ENCODE measurements around the gene ASB7. TPM values are rescaled to one million over a fixed set of nuclear protein-coding genes. Genes with fewer than 3 reads are reported as not detected.

Gene ASB7
- polyA plus RNA-seq, 1 donor from 2014 or later = 16.5 TPM

DNA sequence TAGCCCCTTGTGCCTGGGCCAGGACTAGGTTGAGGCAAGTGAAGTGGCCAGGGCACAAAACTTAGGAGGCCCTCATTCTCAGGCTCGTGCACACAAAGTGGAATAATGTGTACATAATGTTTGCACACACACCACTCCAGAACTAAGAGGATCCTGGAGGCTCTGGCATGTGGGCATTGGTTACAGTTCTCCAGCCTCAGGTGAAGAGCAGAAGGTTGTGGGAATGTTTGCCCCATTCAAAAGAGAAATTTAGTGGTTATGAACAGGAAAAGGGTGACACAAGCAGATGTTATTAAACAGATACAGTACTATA, 31.3 kb downstream of the ASB7 start:
- no peaks in the 10 kb centered on the region for H3K27me3 ChIP-seq (ENCODE audit: insufficient read depth, low read depth, low read length)
- H3K79me2 ChIP-seq (replicated peaks; ENCODE audit: insufficient read depth, low read length) = no peaks in the 10 kb centered on the region
- no peaks in the 10 kb centered on the region for H3K9me2 ChIP-seq (ENCODE audit: insufficient read depth, low read length)
- no peaks in the 10 kb centered on the region for H3F3A ChIP-seq (ENCODE audit: insufficient read depth, low read length, poor library complexity, severe bottlenecking)
- no peak overlapping the region for H2AFZ ChIP-seq (ENCODE audit: low read depth, low read length)
- no peak overlapping the region for H3K4me2 ChIP-seq (ENCODE audit: low read length)
- H3K36me3 ChIP-seq (ENCODE audit: insufficient read depth, low read length) = no peaks in the 10 kb centered on the region
- H4K20me1 ChIP-seq (ENCODE audit: insufficient read depth) = no peaks in the 10 kb centered on the region
- no peak overlapping the region for H3K27ac ChIP-seq (ENCODE audit: low read length)
- H3K4me3 ChIP-seq (ENCODE audit: low read length) = no peak overlapping the region
- H3K9ac ChIP-seq (ENCODE audit: low read length) = no peak overlapping the region
- TF ChIP-seq, protein P1, sequence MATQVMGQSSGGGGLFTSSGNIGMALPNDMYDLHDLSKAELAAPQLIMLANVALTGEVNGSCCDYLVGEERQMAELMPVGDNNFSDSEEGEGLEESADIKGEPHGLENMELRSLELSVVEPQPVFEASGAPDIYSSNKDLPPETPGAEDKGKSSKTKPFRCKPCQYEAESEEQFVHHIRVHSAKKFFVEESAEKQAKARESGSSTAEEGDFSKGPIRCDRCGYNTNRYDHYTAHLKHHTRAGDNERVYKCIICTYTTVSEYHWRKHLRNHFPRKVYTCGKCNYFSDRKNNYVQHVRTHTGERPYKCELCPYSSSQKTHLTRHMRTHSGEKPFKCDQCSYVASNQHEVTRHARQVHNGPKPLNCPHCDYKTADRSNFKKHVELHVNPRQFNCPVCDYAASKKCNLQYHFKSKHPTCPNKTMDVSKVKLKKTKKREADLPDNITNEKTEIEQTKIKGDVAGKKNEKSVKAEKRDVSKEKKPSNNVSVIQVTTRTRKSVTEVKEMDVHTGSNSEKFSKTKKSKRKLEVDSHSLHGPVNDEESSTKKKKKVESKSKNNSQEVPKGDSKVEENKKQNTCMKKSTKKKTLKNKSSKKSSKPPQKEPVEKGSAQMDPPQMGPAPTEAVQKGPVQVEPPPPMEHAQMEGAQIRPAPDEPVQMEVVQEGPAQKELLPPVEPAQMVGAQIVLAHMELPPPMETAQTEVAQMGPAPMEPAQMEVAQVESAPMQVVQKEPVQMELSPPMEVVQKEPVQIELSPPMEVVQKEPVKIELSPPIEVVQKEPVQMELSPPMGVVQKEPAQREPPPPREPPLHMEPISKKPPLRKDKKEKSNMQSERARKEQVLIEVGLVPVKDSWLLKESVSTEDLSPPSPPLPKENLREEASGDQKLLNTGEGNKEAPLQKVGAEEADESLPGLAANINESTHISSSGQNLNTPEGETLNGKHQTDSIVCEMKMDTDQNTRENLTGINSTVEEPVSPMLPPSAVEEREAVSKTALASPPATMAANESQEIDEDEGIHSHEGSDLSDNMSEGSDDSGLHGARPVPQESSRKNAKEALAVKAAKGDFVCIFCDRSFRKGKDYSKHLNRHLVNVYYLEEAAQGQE (IDR thresholded peaks at IDR 0.05; ENCODE audit: borderline replicate concordance) = no peak
- no peak for TF ChIP-seq RAD21 (conservative IDR thresholded peaks at IDR 0.05)
- no peak for TF ChIP-seq SMC3 (conservative IDR thresholded peaks at IDR 0.05; ENCODE audit: poor library complexity)
- TF ChIP-seq EZH2 (IDR thresholded peaks at IDR 0.05; ENCODE audit: borderline replicate concordance, insufficient read depth, low read length, poor library complexity, severe bottlenecking) = no peak
- TF ChIP-seq MXI1 (conservative IDR thresholded peaks at IDR 0.05; ENCODE audit: poor library complexity, severe bottlenecking) = no peak
- TF ChIP-seq, protein P2, sequence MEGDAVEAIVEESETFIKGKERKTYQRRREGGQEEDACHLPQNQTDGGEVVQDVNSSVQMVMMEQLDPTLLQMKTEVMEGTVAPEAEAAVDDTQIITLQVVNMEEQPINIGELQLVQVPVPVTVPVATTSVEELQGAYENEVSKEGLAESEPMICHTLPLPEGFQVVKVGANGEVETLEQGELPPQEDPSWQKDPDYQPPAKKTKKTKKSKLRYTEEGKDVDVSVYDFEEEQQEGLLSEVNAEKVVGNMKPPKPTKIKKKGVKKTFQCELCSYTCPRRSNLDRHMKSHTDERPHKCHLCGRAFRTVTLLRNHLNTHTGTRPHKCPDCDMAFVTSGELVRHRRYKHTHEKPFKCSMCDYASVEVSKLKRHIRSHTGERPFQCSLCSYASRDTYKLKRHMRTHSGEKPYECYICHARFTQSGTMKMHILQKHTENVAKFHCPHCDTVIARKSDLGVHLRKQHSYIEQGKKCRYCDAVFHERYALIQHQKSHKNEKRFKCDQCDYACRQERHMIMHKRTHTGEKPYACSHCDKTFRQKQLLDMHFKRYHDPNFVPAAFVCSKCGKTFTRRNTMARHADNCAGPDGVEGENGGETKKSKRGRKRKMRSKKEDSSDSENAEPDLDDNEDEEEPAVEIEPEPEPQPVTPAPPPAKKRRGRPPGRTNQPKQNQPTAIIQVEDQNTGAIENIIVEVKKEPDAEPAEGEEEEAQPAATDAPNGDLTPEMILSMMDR (IDR thresholded peaks at IDR 0.05; ENCODE audit: poor library complexity, severe bottlenecking) = no peak
- no peak for TF ChIP-seq TAF1 (IDR thresholded peaks at IDR 0.05; ENCODE audit: low read depth)
- no peak for TF ChIP-seq POLR2AphosphoS5 (IDR thresholded peaks at IDR 0.05)
- TF ChIP-seq EP300 (conservative IDR thresholded peaks at IDR 0.05; ENCODE audit: poor library complexity, severe bottlenecking) = no peak
- H3K9me3 ChIP-seq (ENCODE audit: low read length) = no peaks in the 10 kb centered on the region

DNA sequence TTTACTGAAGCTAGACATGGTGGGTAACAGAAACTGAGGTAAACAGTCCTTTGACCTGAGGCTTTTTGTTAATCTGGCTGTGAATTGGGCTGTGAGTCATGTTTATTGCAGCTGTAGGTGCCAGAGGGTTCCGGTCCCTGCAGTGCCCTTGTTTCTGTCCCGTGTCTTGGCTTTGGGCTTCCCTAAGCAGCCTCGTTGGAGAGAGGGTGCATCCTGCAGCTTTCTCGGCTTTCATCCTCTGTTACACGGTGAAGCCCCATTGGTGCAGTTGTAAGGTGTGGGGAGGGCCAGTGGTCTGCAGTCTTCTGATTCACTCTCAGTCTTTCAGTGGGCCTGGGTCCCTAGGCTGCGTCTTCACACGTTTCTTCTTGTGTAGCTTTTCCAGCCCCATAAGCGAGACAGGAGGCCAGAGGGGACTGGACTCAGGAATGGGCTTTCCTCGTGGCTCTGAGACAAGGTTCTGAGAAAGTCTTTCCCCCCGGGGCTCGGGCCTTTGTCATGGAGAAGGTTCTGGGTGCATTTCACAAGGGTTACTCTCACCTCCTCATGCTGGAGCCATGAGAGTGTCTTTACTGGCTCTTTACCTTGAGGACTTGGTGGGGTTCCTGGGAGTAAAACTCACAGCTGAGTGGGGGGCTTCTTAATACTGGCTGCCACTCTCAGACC, 33.1 kb downstream of the ASB7 start:
- no peaks in the 10 kb centered on the region for H3K36me3 ChIP-seq (ENCODE audit: insufficient read depth, low read length)
- no peaks in the 10 kb centered on the region for H4K20me1 ChIP-seq (ENCODE audit: insufficient read depth)
- no peak overlapping the region for H3K4me3 ChIP-seq (ENCODE audit: low read length)
- TF ChIP-seq RAD21 (conservative IDR thresholded peaks at IDR 0.05) (no peak), POLR2AphosphoS5 (IDR thresholded peaks at IDR 0.05) (no peak), MXI1 (conservative IDR thresholded peaks at IDR 0.05; ENCODE audit: poor library complexity, severe bottlenecking) (no peak), EP300 (conservative IDR thresholded peaks at IDR 0.05; ENCODE audit: poor library complexity, severe bottlenecking) (no peak), SMC3 (conservative IDR thresholded peaks at IDR 0.05; ENCODE audit: poor library complexity) (no peak), TAF1 (IDR thresholded peaks at IDR 0.05; ENCODE audit: low read depth) (no peak), EZH2 (IDR thresholded peaks at IDR 0.05; ENCODE audit: borderline replicate concordance, insufficient read depth, low read length, poor library complexity, severe bottlenecking) (no peak)
- TF ChIP-seq, protein P1 (IDR thresholded peaks at IDR 0.05; ENCODE audit: borderline replicate concordance) = no peak
- TF ChIP-seq, protein P2 (IDR thresholded peaks at IDR 0.05; ENCODE audit: poor library complexity, severe bottlenecking) = no peak
- no peak overlapping the region for H2AFZ ChIP-seq (ENCODE audit: low read depth, low read length)
- H3K27ac ChIP-seq (ENCODE audit: low read length) = no peak overlapping the region
- H3K9me2 ChIP-seq (ENCODE audit: insufficient read depth, low read length) = no peaks in the 10 kb centered on the region
- H3K4me2 ChIP-seq (ENCODE audit: low read length) = no peak overlapping the region
- H3K9me3 ChIP-seq (ENCODE audit: low read length) = no peaks in the 10 kb centered on the region
- no peaks in the 10 kb centered on the region for H3K79me2 ChIP-seq (replicated peaks; ENCODE audit: insufficient read depth, low read length)
- no peaks in the 10 kb centered on the region for H3F3A ChIP-seq (ENCODE audit: insufficient read depth, low read length, poor library complexity, severe bottlenecking)
- H3K9ac ChIP-seq (ENCODE audit: low read length) = no peak overlapping the region
- no peaks in the 10 kb centered on the region for H3K27me3 ChIP-seq (ENCODE audit: insufficient read depth, low read depth, low read length)

Data from neural cell (in vitro differentiated cells).